ENCODE results near the gene RACGAP1.

RACGAP1 gene

DNA sequence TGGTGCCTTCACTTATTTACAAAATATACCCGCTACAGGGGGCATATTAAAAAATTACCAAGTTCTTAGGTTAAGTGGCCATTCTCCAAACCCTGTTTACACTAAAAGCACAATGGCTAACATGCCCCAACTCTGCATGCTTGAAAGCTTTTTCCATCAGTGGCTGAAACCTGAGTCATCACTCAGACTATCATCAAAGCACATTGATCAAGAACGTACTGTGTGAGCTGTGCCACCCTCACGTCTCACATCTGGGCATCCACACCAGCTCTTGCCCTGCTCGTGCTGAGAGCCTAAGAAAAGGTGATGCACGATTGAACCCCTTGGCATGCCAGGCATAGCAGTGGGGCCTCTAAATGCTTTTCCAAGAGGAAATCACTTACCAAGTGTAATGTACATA lies 39.3 kb downstream of the RACGAP1 start:
- DNase-seq (ENCODE audit: low read depth) = no peak

GRCh38 chr12:49984476-49985359 lies 40.6 kb downstream of the RACGAP1 start:
- no peak for DNase-seq (ENCODE audit: low read depth)

DNA sequence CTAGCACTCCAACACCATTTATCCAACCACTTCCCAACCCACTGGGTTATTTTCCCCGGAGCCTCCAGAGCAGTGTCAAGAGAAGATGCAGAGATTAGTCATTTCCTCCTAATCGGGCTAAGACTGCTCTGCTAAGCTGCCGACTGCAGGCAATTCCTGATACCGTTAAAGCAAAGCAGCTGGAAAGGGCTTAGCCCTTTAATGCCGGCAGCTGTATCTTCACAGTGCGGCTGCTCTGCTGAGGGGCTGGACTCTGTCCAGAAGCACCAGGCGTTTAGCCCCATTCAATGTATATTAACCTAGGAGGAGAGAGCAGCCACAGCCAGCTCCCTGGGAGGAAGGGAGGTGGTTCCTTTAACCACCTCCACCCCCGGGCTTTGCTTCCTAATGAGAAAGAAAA lies 41.4 kb downstream of the RACGAP1 start:
- DNase-seq (ENCODE audit: low read depth) = peak; percentile 91

GRCh38 chr12:49982246-49983087 lies 42.8 kb downstream of the RACGAP1 start:
- peak; percentile 39 for DNase-seq (ENCODE audit: low read depth)

GRCh38 chr12:49980501-49981349 lies 44.6 kb downstream of the RACGAP1 start:
- DNase-seq (ENCODE audit: low read depth) = no peak

GRCh38 chr12:49979791-49980190 lies 45.5 kb downstream of the RACGAP1 start:
- DNase-seq (ENCODE audit: low read depth) = no peak

- DNase-seq (ENCODE audit: low read depth) = no peak
Observed at GRCh38 chr12:49979016-49979586, 46.2 kb downstream of the RACGAP1 start.

DNA sequence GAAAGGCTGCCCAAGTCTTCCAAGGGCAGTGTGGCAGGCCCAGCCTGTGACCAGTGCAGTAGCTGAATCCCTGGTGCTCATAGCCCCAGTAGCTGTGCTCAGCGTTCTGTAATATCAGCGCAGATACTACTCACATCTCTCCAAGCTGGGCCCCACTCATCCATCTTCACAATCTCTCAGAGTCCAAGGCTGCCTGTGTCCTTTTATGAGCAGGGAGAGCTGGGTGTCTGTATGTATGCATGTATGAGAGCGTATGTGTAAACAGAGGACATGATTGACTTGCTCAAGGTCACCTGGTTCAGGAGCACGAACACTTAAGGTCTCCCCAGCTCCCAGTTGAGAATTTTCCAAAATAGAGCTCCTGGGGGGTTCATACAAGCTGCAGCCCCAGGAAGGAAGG lies 47.2 kb downstream of the RACGAP1 start:
- DNase-seq (ENCODE audit: low read depth) = no peak

DNA sequence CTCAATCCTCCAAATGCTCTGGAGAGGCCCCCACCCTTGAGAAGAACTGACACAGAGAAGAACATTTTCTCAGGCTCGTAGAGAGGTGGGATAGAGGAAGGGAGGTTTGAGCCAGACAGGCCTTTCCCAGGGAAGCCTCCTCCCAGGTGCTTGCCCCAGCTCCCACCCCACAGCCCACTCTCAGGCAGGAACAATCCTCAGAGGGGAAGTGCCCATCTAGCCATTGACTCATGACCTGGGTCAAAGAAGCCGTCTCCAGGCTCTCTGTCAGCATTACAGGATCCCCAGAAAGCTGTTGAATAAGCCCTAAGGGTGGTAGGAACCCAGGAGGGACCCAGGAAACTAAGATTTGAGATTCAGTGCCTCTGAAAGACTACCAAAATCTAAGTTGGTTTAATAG lies 48.7 kb downstream of the RACGAP1 start:
- no peak for DNase-seq (ENCODE audit: low read depth)

DNA sequence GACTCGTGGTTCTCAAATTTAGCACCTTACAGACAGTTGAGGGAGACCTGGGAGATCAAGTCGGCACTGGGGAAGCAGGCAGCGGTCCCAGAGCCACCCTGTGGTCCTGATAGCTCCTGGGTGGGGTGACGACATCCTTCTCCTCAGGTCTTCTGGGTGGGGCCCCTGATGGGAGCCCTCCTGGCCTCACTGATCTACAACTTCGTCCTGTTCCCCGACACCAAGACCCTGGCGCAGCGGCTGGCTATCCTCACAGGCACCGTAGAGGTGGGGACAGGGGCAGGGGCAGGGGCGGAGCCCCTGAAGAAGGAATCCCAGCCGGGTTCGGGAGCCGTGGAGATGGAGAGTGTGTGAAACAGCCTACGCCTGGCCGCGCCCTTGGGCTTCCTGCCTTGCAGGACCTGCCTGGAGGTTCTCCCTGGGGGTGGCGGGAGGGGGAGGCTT lies 50.0 kb downstream of the RACGAP1 start:
- no peak for DNase-seq (ENCODE audit: low read depth)

DNA sequence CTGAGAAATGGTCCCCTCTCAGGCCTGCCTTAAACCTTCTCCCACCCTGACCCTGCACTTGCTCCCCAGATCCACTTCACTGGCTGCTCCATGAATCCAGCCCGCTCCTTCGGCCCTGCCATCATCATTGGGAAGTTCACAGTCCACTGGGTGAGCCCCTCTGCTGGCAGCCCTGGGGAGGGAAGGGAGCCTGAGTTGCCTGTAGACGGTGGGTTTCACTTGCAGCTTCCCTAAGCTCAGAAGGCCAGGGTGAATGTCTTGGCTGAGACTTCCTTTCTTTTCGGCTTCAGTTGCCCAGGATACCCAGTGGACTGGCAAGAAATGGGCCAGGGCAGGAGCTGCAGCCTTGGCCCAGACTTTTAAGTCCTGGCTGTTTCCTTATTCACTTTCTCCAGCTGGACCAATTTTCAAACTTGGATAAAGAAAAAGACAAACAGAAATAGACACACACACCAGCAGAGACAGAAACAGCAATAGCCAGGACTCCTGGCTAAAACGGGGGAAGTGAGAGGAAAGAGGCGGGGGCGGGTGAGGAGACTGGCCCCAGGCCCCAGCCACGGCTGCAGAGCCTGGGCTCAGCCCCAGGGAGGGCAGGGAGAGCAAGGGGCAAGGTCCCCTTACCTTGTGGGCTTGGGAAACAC lies 50.5 kb downstream of the RACGAP1 start:
- DNase-seq (ENCODE audit: low read depth) = no peak

GRCh38 chr12:49974231-49974675 lies 51.0 kb downstream of the RACGAP1 start:
- peak; percentile 71 for DNase-seq (ENCODE audit: low read depth)

GRCh38 chr12:49973361-49973830 lies 51.9 kb downstream of the RACGAP1 start:
- DNase-seq (ENCODE audit: low read depth) = no peak

DNA sequence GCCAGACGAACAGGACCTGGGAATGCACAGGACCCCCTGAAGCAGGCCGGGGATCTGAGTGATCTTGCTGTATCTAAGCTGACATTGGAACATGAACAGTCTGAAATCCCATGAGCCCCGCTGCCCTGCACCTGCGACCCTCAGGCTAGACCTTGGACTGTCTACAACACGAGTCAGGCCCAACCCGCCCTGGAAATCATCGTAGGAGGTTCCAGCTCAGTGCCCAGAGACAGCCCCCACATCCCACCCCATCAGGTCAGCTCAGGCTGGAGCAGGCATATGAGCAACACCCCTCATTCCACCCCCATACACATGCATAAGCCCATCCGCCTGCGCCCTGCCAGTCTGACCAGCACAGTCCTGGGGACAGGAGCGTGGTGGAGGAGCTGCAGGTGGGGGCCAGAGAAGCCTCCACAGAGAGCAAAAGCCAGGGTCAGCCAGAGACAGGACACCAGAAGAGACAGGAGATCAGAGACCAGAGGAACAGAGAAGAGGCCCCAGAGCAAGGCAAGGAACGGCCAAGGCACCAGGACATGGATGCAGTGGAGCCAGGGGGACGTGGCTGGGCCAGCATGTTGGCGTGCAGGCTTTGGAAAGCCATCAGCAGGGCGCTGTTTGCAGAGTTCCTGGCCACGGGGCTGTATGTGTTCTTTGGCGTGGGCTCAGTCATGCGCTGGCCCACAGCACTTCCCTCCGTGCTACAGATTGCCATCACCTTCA lies 52.5 kb downstream of the RACGAP1 start, which contains the start of gene AQP6:
Gene AQP6 (plus strand): TSS at position 307 of the 720 bp plus-strand sequence. CDS start 227 bp downstream, at position 534.
- no peak for DNase-seq (ENCODE audit: low read depth)

DNA sequence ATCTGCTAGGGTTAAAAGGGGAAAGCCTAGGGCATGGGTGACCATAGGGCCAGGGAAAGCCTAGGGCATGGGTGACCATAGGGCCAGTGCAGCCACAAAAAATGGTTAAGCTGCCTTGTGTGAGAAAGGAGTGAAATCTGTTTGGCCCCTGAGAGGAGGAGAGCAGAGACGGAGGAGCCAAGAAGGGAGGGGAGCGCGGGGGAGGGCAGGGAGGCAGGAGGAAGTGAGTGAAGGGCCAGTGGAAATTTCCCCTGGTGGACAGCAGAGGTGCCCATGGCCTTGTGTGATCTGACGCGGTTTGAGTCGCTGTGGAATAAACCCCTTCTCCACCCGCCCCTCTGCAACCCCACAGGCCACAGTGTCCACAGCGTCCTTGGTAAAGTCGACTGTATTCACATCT lies 53.2 kb downstream of the RACGAP1 start:
- DNase-seq (ENCODE audit: low read depth) = no peak

- no peak for DNase-seq (ENCODE audit: low read depth)
Observed at GRCh38 chr12:49971141-49971540, 54.2 kb downstream of the RACGAP1 start.

DNA sequence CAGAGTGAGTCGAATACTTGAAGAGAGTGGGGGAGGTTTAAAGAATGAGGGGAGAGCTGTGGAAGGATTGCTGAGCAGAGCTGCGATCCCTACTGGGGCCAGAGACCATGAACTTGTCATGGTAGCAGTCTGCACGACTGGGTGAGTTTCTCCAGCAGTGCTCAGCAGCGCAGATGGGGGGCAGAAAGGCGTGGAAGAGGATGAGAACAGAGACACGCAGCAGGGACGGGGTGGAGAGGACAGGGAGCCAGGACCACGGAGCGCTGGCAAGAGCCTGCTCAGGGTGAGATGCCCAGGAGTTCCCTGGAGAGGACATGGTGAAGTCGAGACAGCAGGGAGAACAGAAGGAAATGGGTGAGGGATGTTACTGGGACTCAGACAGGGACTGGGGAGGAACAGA lies 54.6 kb downstream of the RACGAP1 start:
- no peak for DNase-seq (ENCODE audit: low read depth)

DNA sequence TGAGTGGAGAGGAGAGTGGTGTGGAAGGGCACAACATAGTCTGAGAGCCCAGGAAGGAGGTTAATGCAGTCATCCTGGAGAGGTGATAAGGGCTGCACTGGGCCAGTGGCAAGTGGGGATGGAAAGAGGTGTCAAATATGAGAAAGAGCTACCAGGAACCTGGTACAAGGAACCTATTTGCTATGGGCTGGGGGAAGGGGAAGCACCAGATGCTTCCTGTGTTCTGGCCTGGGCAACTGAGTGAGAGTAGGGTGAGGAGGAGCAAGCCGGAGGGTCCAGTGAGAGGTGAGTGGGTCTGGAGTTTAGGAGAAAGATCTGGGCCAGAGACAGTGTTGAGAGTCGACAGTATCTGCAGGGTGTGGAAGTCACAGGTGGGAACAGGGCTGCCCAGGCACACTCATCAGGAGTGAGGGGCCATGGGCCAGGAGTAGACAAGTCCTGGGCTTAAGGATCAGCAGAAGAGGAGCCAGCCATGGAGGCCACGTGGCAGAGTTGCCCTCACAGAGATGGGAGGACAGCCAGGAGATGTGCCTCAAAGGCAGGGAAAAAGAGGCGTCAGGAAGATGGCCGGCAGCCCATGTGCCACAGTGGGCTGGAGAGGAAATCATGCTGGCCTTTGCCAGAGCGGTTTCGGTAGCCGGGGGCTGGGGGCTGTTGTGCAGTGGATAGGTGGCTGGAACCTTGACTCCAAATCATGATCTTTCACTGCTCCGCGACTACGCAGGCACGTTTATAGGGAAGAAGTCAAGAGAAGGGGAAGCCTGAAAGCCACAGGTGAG lies 55.5 kb downstream of the RACGAP1 start:
- no peak for DNase-seq (ENCODE audit: low read depth)

- DNase-seq (ENCODE audit: low read depth) = no peak
Observed at GRCh38 chr12:49969027-49969426, 56.3 kb downstream of the RACGAP1 start.
